Gastroesophageal sphincter (tissue), 4 donors: ENCODE results near the gene GSTM4. TPM values are rescaled to one million over a fixed set of nuclear protein-coding genes. Genes with fewer than 3 reads are reported as not detected.

Experiments
- ATAC-seq: fragments of 150-250 bp; one replicate; pipeline ENCODE4 v1.9.1; 2016; ENCODE audit warnings: mild to moderate bottlenecking, moderate library complexity
- H3K27ac ChIP-seq, 4 donors: fragments of 200-600 bp; sonication (generic) in 3 of 4; 1 replicate in 3 of 4; 2 replicates in 1 of 4; pipeline ENCODE4 v1.5.1; 2016 to 2019
- H3K27me3 ChIP-seq: fragments of 200-600 bp; sonication (generic); one replicate; pipeline ENCODE4 v1.5.1; 2019
- H3K36me3 ChIP-seq, 2 donors: fragments of 200-600 bp; sonication (generic); one replicate each; pipeline ENCODE4 v1.5.1; 2019; ENCODE audit warnings: control low read depth in 1 of 2
- H3K4me1 ChIP-seq, 3 donors: fragments of 200-600 bp; sonication (generic); 1 replicate in 2 of 3; 2 replicates in 1 of 3; pipeline ENCODE4 v1.5.1; 2016 to 2019; ENCODE audit warnings: control low read depth in 2 of 3
- H3K4me3 ChIP-seq, 2 donors: fragments of 200-600 bp; sonication (generic); one replicate each; pipeline ENCODE4 v1.5.1; 2019; ENCODE audit warnings: mild to moderate bottlenecking in 1 of 2, moderate library complexity in 1 of 2
- H3K9me3 ChIP-seq, 3 donors: fragments of 200-600 bp; sonication (generic); one replicate each; pipeline ENCODE4 v1.5.1; 2017 to 2019; ENCODE audit warnings: control low read depth in 2 of 3
- EP300 ChIP-seq: sonication (generic); formaldehyde crosslinking; IDR thresholded peaks from one replicate; pipeline ENCODE4 v1.6.1; 2017; ENCODE audit warnings: antibody characterized with exemption, mild to moderate bottlenecking
- POLR2A ChIP-seq, 2 donors: fragments of 450-650 bp; IDR thresholded peaks; one replicate each; pipeline ENCODE4 v1.6.1; 2017; ENCODE audit warnings: antibody characterized with exemption in 2 of 2, mild to moderate bottlenecking in 2 of 2, moderate library complexity in 1 of 2
- POLR2AphosphoS5 ChIP-seq: sonication (generic); formaldehyde crosslinking; IDR thresholded peaks from one replicate; pipeline ENCODE4 v1.6.1; 2017; ENCODE audit warnings: antibody characterized with exemption
- WGBS, 2 donors: methylation state at CpG; one replicate each; pipeline ENCODE4 v1.1.5; 2018; ENCODE audit warnings: low coverage in 1 of 2; 5-methylcytosine and 5-hydroxymethylcytosine counted together
- total RNA-seq, 4 donors: library from RNA; depleted of rRNA; stranded (reverse); fragments of >200 nt; gene quantifications; one replicate each; pipeline ENCODE4 v1.1.0, GENCODE V29; 2016
- TF ChIP-seq, protein P1 (sequence below), 4 experiments: fragments of 200-600 bp in 2 of 4; fragments of 450-650 bp in 2 of 4; sonication (generic) in 1 of 4; IDR thresholded peaks; one replicate each; pipeline ENCODE4 v1.5.1; 2017 to 2019; ENCODE audit warnings: antibody characterized with exemption in 4 of 4, mild to moderate bottlenecking in 2 of 4, moderate library complexity in 2 of 4

The GSTM4 gene
- total RNA-seq, 4 donors from 2014 or later, result 21.4 to 71.0 (median 42.4) TPM

GRCh38 chr1:109627692-109628399 is 28.1 kb upstream of the GSTM4 start:
- peaks cover 0 to 53% (median 15%) of the 10 kb centered on the region in 3 donors for H3K4me1 ChIP-seq
- no peak overlapping the region for H3K27ac ChIP-seq
- no peak for ATAC-seq
- no peak overlapping the region for H3K4me3 ChIP-seq
- 87 to 100% methylated on average over 3 to 7 of the region's 23 CpGs for WGBS, 2 donors
- H3K9me3 ChIP-seq, result no peaks in the 10 kb centered on the region
- peaks cover 0 to 66% of the 10 kb centered on the region in 2 donors for H3K36me3 ChIP-seq
- TF ChIP-seq POLR2AphosphoS5 (no peak), POLR2A (IDR thresholded peaks at IDR 0.05) (no peak)
- no peaks in the 10 kb centered on the region for H3K27me3 ChIP-seq

- Histone ChIP-seq H3K4me1 (peaks cover 0 to 52% (median 11%) of the 10 kb centered on the region in 3 donors), H3K27ac (no peak overlapping the region), H3K27me3 (no peaks in the 10 kb centered on the region), H3K9me3 (no peaks in the 10 kb centered on the region), H3K4me3 (no peak overlapping the region), H3K36me3 (peaks cover 0 to 66% of the 10 kb centered on the region in 2 donors)
- ATAC-seq, result no peak
- no peak for TF ChIP-seq POLR2A (IDR thresholded peaks at IDR 0.05)
- 90% methylated on average over 2 of the region's 23 CpGs; no CpG with 5 or more reads in 1 of the 2 donors for WGBS, 2 donors
These were observed 27.2 kb upstream of the GSTM4 start for GRCh38 chr1:109628540-109629321.

DNA sequence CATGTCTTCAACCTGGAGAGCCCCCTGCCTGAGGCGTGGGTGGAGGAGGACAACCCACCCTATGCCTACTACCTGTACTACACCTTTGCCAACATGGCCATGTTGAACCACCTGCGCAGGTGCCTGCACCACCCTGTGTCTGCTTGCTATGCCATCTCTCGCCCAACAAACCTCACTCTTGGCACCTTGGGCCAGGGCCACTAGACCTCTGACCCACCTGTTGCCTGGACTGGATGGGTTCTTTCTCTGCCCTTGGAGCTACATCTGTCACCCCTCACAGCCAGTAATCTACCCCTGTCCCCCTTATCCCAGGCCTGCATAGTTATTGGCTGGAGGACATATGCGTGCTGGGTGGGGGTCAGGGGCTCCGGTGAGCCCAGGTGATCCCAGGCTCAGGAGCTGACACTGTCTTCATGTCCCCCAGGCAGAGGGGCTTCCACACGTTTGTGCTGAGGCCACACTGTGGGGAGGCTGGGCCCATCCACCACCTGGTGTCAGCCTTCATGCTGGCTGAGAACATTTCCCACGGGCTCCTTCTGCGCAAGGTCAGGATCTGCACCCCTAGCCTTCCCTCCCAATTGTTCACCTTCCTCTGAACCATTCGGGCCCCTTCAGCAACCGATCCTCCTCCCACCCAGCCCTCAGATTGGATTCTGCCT is 26.4 kb upstream of the GSTM4 start:
- WGBS, 2 donors, result 79 to 90% methylated on average over 4 to 6 of the region's 10 CpGs
- Histone ChIP-seq H3K9me3 (no peaks in the 10 kb centered on the region), H3K27me3 (no peaks in the 10 kb centered on the region), H3K27ac (no peak overlapping the region), H3K4me1 (peaks cover 0 to 44% (median 3%) of the 10 kb centered on the region in 3 donors), H3K36me3 (peaks cover 0 to 66% of the 10 kb centered on the region in 2 donors), H3K4me3 (no peak overlapping the region)
- no peak for ATAC-seq
- TF ChIP-seq POLR2AphosphoS5, result no peak
- no peak for TF ChIP-seq POLR2A (IDR thresholded peaks at IDR 0.05)
- TF ChIP-seq EP300, result no peak
- TF ChIP-seq, protein P1, sequence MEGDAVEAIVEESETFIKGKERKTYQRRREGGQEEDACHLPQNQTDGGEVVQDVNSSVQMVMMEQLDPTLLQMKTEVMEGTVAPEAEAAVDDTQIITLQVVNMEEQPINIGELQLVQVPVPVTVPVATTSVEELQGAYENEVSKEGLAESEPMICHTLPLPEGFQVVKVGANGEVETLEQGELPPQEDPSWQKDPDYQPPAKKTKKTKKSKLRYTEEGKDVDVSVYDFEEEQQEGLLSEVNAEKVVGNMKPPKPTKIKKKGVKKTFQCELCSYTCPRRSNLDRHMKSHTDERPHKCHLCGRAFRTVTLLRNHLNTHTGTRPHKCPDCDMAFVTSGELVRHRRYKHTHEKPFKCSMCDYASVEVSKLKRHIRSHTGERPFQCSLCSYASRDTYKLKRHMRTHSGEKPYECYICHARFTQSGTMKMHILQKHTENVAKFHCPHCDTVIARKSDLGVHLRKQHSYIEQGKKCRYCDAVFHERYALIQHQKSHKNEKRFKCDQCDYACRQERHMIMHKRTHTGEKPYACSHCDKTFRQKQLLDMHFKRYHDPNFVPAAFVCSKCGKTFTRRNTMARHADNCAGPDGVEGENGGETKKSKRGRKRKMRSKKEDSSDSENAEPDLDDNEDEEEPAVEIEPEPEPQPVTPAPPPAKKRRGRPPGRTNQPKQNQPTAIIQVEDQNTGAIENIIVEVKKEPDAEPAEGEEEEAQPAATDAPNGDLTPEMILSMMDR (IDR thresholded peaks at IDR 0.05), result no peak

GRCh38 chr1:109630081-109630897 is 25.6 kb upstream of the GSTM4 start:
- no peaks in the 10 kb centered on the region for H3K27me3 ChIP-seq
- no peak overlapping the region for H3K4me3 ChIP-seq
- peaks cover 0 to 41% (median 0%) of the 10 kb centered on the region in 3 donors for H3K4me1 ChIP-seq
- H3K36me3 ChIP-seq, result peaks cover 0 to 66% of the 10 kb centered on the region in 2 donors
- H3K9me3 ChIP-seq, result no peaks in the 10 kb centered on the region
- ATAC-seq, result no peak
- WGBS, 2 donors, result 96% methylated on average over 4 of the region's 30 CpGs; no CpG with 5 or more reads in 1 of the 2 donors
- H3K27ac ChIP-seq, result no peak overlapping the region
- no peak for TF ChIP-seq POLR2A (IDR thresholded peaks at IDR 0.05)
- TF ChIP-seq, protein P1 (IDR thresholded peaks at IDR 0.05), result peak in 1 of 4 experiments; percentile 64

GRCh38 chr1:109630898-109631512 is 24.9 kb upstream of the GSTM4 start:
- H3K27ac ChIP-seq, result peak overlapping the region in 1 of 4 donors; percentile 70
- TF ChIP-seq EP300, result no peak
- TF ChIP-seq POLR2A (IDR thresholded peaks at IDR 0.05), result no peak
- TF ChIP-seq, protein P1 (IDR thresholded peaks at IDR 0.05), result no peak
- no peak for TF ChIP-seq POLR2AphosphoS5
- no peak overlapping the region for H3K4me3 ChIP-seq
- no peak for ATAC-seq
- WGBS, 2 donors, result 40 to 80% methylated on average over 1 to 3 of the region's 14 CpGs
- no peaks in the 10 kb centered on the region for H3K9me3 ChIP-seq
- peaks cover 0 to 43% (median 3%) of the 10 kb centered on the region in 3 donors for H3K4me1 ChIP-seq
- H3K27me3 ChIP-seq, result no peaks in the 10 kb centered on the region
- H3K36me3 ChIP-seq, result peaks cover 0 to 59% of the 10 kb centered on the region in 2 donors
